ENCODE data around the gene GPR18.
"Not testable (repeated sequence)": the region's sequence is repeated elsewhere in the genome, so short reads cannot be mapped to it uniquely, and the experiment has no call there.

GPR18 gene

GRCh38 chr13:99215184-99215830 lies 42.9 kb downstream of the GPR18 start:
- no peak for DNase-seq (ENCODE audit: low read depth)
- no peak for TF ChIP-seq CTCF (IDR thresholded peaks at IDR 0.05; ENCODE audit: insufficient read depth, low read depth, low read length, missing control alignments)
- no peak overlapping the region for H3K4me3 ChIP-seq (ENCODE audit: low read depth, low read length)

GRCh38 chr13:99214731-99215130 lies 43.4 kb downstream of the GPR18 start:
- TF ChIP-seq CTCF (IDR thresholded peaks at IDR 0.05; ENCODE audit: insufficient read depth, low read depth, low read length, missing control alignments): no peak
- no peak for DNase-seq (ENCODE audit: low read depth)
- H3K4me3 ChIP-seq (ENCODE audit: low read depth, low read length): no peak overlapping the region

- no peak overlapping the region for H3K4me3 ChIP-seq (ENCODE audit: low read depth, low read length)
- peak; percentile 61 for DNase-seq (ENCODE audit: low read depth)
- TF ChIP-seq CTCF (IDR thresholded peaks at IDR 0.05; ENCODE audit: insufficient read depth, low read depth, low read length, missing control alignments): no peak
Measured at GRCh38 chr13:99214232-99214631, 43.9 kb downstream of the GPR18 start.

- H3K4me3 ChIP-seq (ENCODE audit: low read depth, low read length): no peak overlapping the region
- no peak for TF ChIP-seq CTCF (IDR thresholded peaks at IDR 0.05; ENCODE audit: insufficient read depth, low read depth, low read length, missing control alignments)
- DNase-seq (ENCODE audit: low read depth): no peak
Measured at GRCh38 chr13:99211421-99212035, 46.7 kb downstream of the GPR18 start.

GRCh38 chr13:99210627-99211026 lies 47.6 kb downstream of the GPR18 start:
- H3K4me3 ChIP-seq (ENCODE audit: low read depth, low read length); DNase-seq (ENCODE audit: low read depth): not testable (repeated sequence)

GRCh38 chr13:99208845-99209527 lies 49.2 kb downstream of the GPR18 start:
- DNase-seq (ENCODE audit: low read depth): no peak
- no peak overlapping the region for H3K4me3 ChIP-seq (ENCODE audit: low read depth, low read length)
- no peak for TF ChIP-seq CTCF (IDR thresholded peaks at IDR 0.05; ENCODE audit: insufficient read depth, low read depth, low read length, missing control alignments)

- H3K4me3 ChIP-seq (ENCODE audit: low read depth, low read length): no peak overlapping the region
- no peak for DNase-seq (ENCODE audit: low read depth)
- TF ChIP-seq CTCF (IDR thresholded peaks at IDR 0.05; ENCODE audit: insufficient read depth, low read depth, low read length, missing control alignments): no peak
Measured at GRCh38 chr13:99208185-99208584, 50.0 kb downstream of the GPR18 start.
